Fibroblast of gingiva (primary cell): Measurements from ENCODE around the gene HCK.
"Not testable (repeated sequence)": the region's sequence is repeated elsewhere in the genome, so short reads cannot be mapped to it uniquely, and the experiment has no call there.

Experiments
- DNase-seq: peaks from one replicate; pipeline ENCODE4 v3.0.0-alpha.2; 2011; ENCODE audit warnings: low read depth

Gene HCK

GRCh38 chr20:32029561-32029960, 22.5 kb upstream of the HCK start:
- DNase-seq, result no peak

GRCh38 chr20:32031007-32031958, 20.8 kb upstream of the HCK start:
- peak; percentile 69 for DNase-seq

GRCh38 chr20:32033316-32033715, 18.7 kb upstream of the HCK start:
- no peak for DNase-seq

- not testable (repeated sequence) for DNase-seq
Measured at GRCh38 chr20:32033721-32034120, 18.3 kb upstream of the HCK start.

GRCh38 chr20:32034581-32035425, 17.2 kb upstream of the HCK start:
- peak; percentile 12 for DNase-seq

GRCh38 chr20:32035426-32035779, 16.6 kb upstream of the HCK start:
- no peak for DNase-seq

GRCh38 chr20:32036252-32036651, 15.8 kb upstream of the HCK start:
- no peak for DNase-seq

- DNase-seq, result no peak
Measured at GRCh38 chr20:32036716-32037485, 15.1 kb upstream of the HCK start.

- DNase-seq, result peak; percentile 27
Measured at GRCh38 chr20:32037929-32038328, 14.1 kb upstream of the HCK start.

GRCh38 chr20:32040142-32040953, 11.7 kb upstream of the HCK start:
- no peak for DNase-seq

- no peak for DNase-seq
Measured at GRCh38 chr20:32045999-32046398, 6.0 kb upstream of the HCK start.

GRCh38 chr20:32050324-32050841, 1.7 kb upstream of the HCK start:
- no peak for DNase-seq

GRCh38 chr20:32050851-32051556, 1.0 kb upstream of the HCK start:
- DNase-seq, result no peak

GRCh38 chr20:32051720-32052089, 337 bp upstream of the HCK start:
- DNase-seq, result no peak

GRCh38 chr20:32052778-32053362, 828 bp downstream of the HCK start:
- DNase-seq, result no peak

GRCh38 chr20:32053648-32054047, 1.6 kb downstream of the HCK start:
- no peak for DNase-seq

GRCh38 chr20:32056708-32057483, 4.9 kb downstream of the HCK start:
- DNase-seq, result no peak

GRCh38 chr20:32057656-32058184, 5.7 kb downstream of the HCK start:
- DNase-seq, result no peak

- no peak for DNase-seq
Measured at GRCh38 chr20:32059189-32059588, 7.1 kb downstream of the HCK start.
